ENCODE data around the gene ATAD3B.
A peak's percentile ranks its signal among the peaks of the same experiment; 100 is the strongest.
"Not testable (repeated sequence)": the region's sequence is repeated elsewhere in the genome, so short reads cannot be mapped to it uniquely, and the experiment has no call there.

ATAD3B gene

DNA sequence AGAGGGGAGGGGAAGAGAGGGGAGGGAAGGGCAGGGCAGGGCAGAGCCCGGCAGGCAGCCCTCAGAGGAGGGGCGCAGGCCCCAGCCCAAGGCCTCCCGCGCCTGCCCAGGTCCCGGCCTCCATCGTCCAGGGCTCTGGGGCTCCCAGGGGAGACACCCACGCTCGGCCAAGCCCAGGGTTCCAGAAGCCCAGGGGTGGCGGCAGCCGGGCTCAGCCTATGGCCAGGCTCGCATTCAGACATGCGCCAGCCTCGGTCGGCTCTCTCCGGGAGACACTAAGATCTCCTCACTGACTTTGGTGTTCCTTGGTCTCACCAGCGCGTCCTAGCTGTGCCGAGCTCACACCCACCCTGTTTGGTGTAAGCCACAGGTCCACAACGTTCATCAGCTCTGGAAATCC is 43.4 kb upstream of the ATAD3B start:
- Histone ChIP-seq H3K9me3 (ENCODE audit: control insufficient read depth, low read length) (no peaks in the 10 kb centered on the region), H3K4me3 (ENCODE audit: extremely low read depth, insufficient read depth, low read length, poor library complexity, severe bottlenecking) (no peak overlapping the region), H3K36me3 (ENCODE audit: control insufficient read depth, insufficient read depth, low read length) (no peaks in the 10 kb centered on the region), H3K27ac (ENCODE audit: low read depth, low read length, severe bottlenecking) (no peak overlapping the region), H3K4me1 (ENCODE audit: control insufficient read depth, insufficient read depth, low read length, poor library complexity, severe bottlenecking) (peaks cover 56% of the 10 kb centered on the region)
- 93 to 95% methylated on average over 18 to 19 of the region's 19 CpGs for WGBS, 2 experiments (ENCODE audit: insufficient coverage in 2 of 2)

DNA sequence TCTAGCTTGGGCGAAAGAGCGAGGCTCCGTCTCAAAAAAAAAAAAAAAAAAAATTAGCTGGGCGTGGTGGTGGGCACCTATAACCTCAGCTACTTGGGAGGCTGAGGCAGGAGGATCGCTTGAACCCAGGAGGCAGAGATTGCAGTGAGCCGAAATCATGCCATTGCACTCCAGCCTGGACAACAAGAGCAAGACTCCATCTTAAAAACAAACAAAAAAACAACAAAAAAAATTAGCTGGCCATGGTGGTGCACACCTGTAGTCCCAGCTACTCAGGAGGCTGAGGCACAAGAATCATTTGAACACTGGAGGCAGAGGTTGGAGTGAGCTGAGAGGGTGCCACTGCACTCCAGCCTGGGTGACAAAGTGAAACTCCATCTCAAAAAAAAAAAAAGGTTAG is 42.6 kb upstream of the ATAD3B start:
- not testable (repeated sequence) for H3K9me3 ChIP-seq (ENCODE audit: control insufficient read depth, low read length); H3K36me3 ChIP-seq (ENCODE audit: control insufficient read depth, insufficient read depth, low read length); H3K4me3 ChIP-seq (ENCODE audit: extremely low read depth, insufficient read depth, low read length, poor library complexity, severe bottlenecking); H3K27ac ChIP-seq (ENCODE audit: low read depth, low read length, severe bottlenecking)
- 95 to 100% methylated on average over 5 to 6 of the region's 6 CpGs for WGBS, 2 experiments (ENCODE audit: insufficient coverage in 2 of 2)
- peaks cover 60% of the 10 kb centered on the region for H3K4me1 ChIP-seq (ENCODE audit: control insufficient read depth, insufficient read depth, low read length, poor library complexity, severe bottlenecking)

GRCh38 chr1:1429671-1430073 is 41.9 kb upstream of the ATAD3B start:
- H3K9me3 ChIP-seq (ENCODE audit: control insufficient read depth, low read length): no peaks in the 10 kb centered on the region
- H3K4me3 ChIP-seq (ENCODE audit: extremely low read depth, insufficient read depth, low read length, poor library complexity, severe bottlenecking): no peak overlapping the region
- peak overlapping the region; percentile 64 for H3K27ac ChIP-seq (ENCODE audit: low read depth, low read length, severe bottlenecking)
- H3K36me3 ChIP-seq (ENCODE audit: control insufficient read depth, insufficient read depth, low read length): no peaks in the 10 kb centered on the region
- 89 to 96% methylated on average over 6 of the region's 6 CpGs for WGBS, 2 experiments (ENCODE audit: insufficient coverage in 2 of 2)
- peaks cover 66% of the 10 kb centered on the region for H3K4me1 ChIP-seq (ENCODE audit: control insufficient read depth, insufficient read depth, low read length, poor library complexity, severe bottlenecking)

- H3K4me1 ChIP-seq (ENCODE audit: control insufficient read depth, insufficient read depth, low read length, poor library complexity, severe bottlenecking): peaks cover 73% of the 10 kb centered on the region
- no peaks in the 10 kb centered on the region for H3K9me3 ChIP-seq (ENCODE audit: control insufficient read depth, low read length)
- no peak overlapping the region for H3K4me3 ChIP-seq (ENCODE audit: extremely low read depth, insufficient read depth, low read length, poor library complexity, severe bottlenecking)
- no peaks in the 10 kb centered on the region for H3K36me3 ChIP-seq (ENCODE audit: control insufficient read depth, insufficient read depth, low read length)
- H3K27ac ChIP-seq (ENCODE audit: low read depth, low read length, severe bottlenecking): peak overlapping the region; percentile 64
- WGBS, 2 experiments (ENCODE audit: insufficient coverage in 2 of 2): 34 to 40% methylated on average over 18 to 28 of the region's 35 CpGs
Measured at GRCh38 chr1:1430114-1430982, 41.2 kb upstream of the ATAD3B start.

GRCh38 chr1:1430992-1431844 is 40.3 kb upstream of the ATAD3B start:
- peaks cover 67% of the 10 kb centered on the region for H3K4me1 ChIP-seq (ENCODE audit: control insufficient read depth, insufficient read depth, low read length, poor library complexity, severe bottlenecking)
- 65 to 66% methylated on average over 7 to 9 of the region's 18 CpGs for WGBS, 2 experiments (ENCODE audit: insufficient coverage in 2 of 2)

DNA sequence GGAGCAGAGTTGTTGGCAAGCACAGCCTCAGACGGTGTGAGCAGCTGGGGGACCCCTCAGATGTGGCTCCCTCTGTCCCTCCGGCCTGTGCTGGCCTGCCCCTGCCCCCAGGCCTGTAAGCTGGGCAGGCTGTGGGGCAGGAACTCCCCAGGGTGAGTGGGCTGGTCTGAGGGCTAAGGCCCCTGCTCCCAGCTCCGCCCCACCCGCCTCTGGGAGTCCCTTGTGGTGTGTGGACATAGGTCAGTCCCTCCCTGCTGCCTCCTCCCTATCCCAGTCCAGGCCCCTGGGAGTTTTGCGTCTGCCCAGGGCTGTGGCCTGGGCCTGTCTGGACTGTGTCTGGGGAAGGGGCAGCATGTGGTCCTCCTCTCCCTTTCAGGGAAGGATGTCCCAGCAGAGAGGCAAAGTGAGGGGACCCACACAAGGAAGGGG is 39.7 kb upstream of the ATAD3B start:
- WGBS, 2 experiments (ENCODE audit: insufficient coverage in 2 of 2): 10 to 22% methylated on average over 1 to 5 of the region's 5 CpGs
- H3K36me3 ChIP-seq (ENCODE audit: control insufficient read depth, insufficient read depth, low read length): no peaks in the 10 kb centered on the region
- peak overlapping the region; percentile 93 for H3K27ac ChIP-seq (ENCODE audit: low read depth, low read length, severe bottlenecking)
- no peaks in the 10 kb centered on the region for H3K9me3 ChIP-seq (ENCODE audit: control insufficient read depth, low read length)
- peaks cover 67% of the 10 kb centered on the region for H3K4me1 ChIP-seq (ENCODE audit: control insufficient read depth, insufficient read depth, low read length, poor library complexity, severe bottlenecking)
- no peak overlapping the region for H3K4me3 ChIP-seq (ENCODE audit: extremely low read depth, insufficient read depth, low read length, poor library complexity, severe bottlenecking)

More at GRCh38 chr1:1430992-1431844, 40.3 kb upstream of the ATAD3B start:
- Histone ChIP-seq H3K9me3 (ENCODE audit: control insufficient read depth, low read length) (no peaks in the 10 kb centered on the region), H3K4me3 (ENCODE audit: extremely low read depth, insufficient read depth, low read length, poor library complexity, severe bottlenecking) (no peak overlapping the region), H3K27ac (ENCODE audit: low read depth, low read length, severe bottlenecking) (peak overlapping the region; percentile 93), H3K36me3 (ENCODE audit: control insufficient read depth, insufficient read depth, low read length) (no peaks in the 10 kb centered on the region)

DNA sequence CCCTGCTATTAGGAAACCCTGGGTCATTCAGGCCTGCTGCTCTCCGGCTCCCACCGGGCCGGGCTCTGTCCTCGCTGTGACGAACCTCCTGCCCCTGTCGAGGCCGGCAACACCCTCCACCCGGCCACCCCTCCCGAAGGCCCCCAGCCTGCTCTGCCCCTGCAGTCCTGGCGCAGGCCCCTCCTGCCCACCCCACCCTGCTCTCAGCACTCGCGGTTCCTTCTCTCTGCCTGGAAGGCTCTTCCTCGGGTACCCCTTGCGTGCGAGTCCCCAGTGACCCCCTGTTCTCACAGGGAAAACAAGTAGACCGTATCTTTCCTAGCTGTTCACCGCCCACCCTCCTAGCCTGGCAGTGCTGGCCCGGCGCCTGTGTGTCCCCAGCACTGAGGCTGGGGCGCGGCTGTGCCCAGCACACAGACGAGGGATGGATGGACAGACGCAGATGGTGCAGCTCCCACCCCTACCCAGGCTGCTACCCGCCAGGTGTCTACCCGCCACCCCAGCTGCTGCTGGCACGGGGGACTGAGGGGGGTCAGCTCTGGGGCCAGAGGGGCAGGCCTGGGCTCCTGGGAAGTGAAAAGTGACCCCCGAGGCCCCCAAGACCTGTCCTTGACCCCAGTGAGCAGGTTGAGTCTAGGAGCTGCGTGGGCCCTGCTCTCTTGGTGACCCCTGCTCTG is 39.2 kb upstream of the ATAD3B start:
- peak overlapping the region; percentile 93 for H3K27ac ChIP-seq (ENCODE audit: low read depth, low read length, severe bottlenecking)
- H3K4me1 ChIP-seq (ENCODE audit: control insufficient read depth, insufficient read depth, low read length, poor library complexity, severe bottlenecking): peaks cover 72% of the 10 kb centered on the region
- H3K9me3 ChIP-seq (ENCODE audit: control insufficient read depth, low read length): no peaks in the 10 kb centered on the region
- no peaks in the 10 kb centered on the region for H3K36me3 ChIP-seq (ENCODE audit: control insufficient read depth, insufficient read depth, low read length)
- WGBS, 2 experiments (ENCODE audit: insufficient coverage in 2 of 2): 73 to 77% methylated on average over 17 to 28 of the region's 28 CpGs
- no peak overlapping the region for H3K4me3 ChIP-seq (ENCODE audit: extremely low read depth, insufficient read depth, low read length, poor library complexity, severe bottlenecking)

GRCh38 chr1:1432951-1433803 is 38.4 kb upstream of the ATAD3B start:
- H3K36me3 ChIP-seq (ENCODE audit: control insufficient read depth, insufficient read depth, low read length): peaks cover 3% of the 10 kb centered on the region
- H3K27ac ChIP-seq (ENCODE audit: low read depth, low read length, severe bottlenecking): peak overlapping the region; percentile 93
- no peak overlapping the region for H3K4me3 ChIP-seq (ENCODE audit: extremely low read depth, insufficient read depth, low read length, poor library complexity, severe bottlenecking)
- peaks cover 79% of the 10 kb centered on the region for H3K4me1 ChIP-seq (ENCODE audit: control insufficient read depth, insufficient read depth, low read length, poor library complexity, severe bottlenecking)
- no peaks in the 10 kb centered on the region for H3K9me3 ChIP-seq (ENCODE audit: control insufficient read depth, low read length)
- WGBS, 2 experiments (ENCODE audit: insufficient coverage in 2 of 2): 28 to 51% methylated on average over 19 to 20 of the region's 34 CpGs

GRCh38 chr1:1433804-1434130 is 37.8 kb upstream of the ATAD3B start:
- 18 to 23% methylated on average over 8 of the region's 12 CpGs for WGBS, 2 experiments (ENCODE audit: insufficient coverage in 2 of 2)
- Histone ChIP-seq H3K4me1 (ENCODE audit: control insufficient read depth, insufficient read depth, low read length, poor library complexity, severe bottlenecking) (peaks cover 82% of the 10 kb centered on the region), H3K4me3 (ENCODE audit: extremely low read depth, insufficient read depth, low read length, poor library complexity, severe bottlenecking) (no peak overlapping the region), H3K9me3 (ENCODE audit: control insufficient read depth, low read length) (no peaks in the 10 kb centered on the region), H3K36me3 (ENCODE audit: control insufficient read depth, insufficient read depth, low read length) (peaks cover 3% of the 10 kb centered on the region), H3K27ac (ENCODE audit: low read depth, low read length, severe bottlenecking) (peak overlapping the region; percentile 93)
